Spleen (tissue), 11 donors: Measurements from ENCODE around the gene IL19. TPM values are rescaled to one million over a fixed set of nuclear protein-coding genes. Genes with fewer than 3 reads are reported as not detected.
A peak's percentile ranks its signal among the peaks of the same experiment; 100 is the strongest.

Experiments used
- DNase-seq: peaks from one replicate; pipeline ENCODE4 v3.0.0-alpha.2; 2020
- H3K27ac ChIP-seq, 8 donors: fragments of 200-600 bp; sonication (generic) in 7 of 8; 1 replicate in 4 of 8; 2 replicates in 4 of 8; pipeline versions ENCODE4 v1.5.0 to v1.8.0; 2016 to 2021; ENCODE audit warnings: inconsistent platforms in 4 of 8, mild to moderate bottlenecking in 4 of 8, moderate library complexity in 1 of 8
- H3K27me3 ChIP-seq, 7 donors: fragments of 200-600 bp; sonication (generic) in 6 of 7; replicated peaks in 1 of 7; 1 replicate in 4 of 7; 2 replicates in 3 of 7; pipeline versions ENCODE4 v1.5.0 to v1.8.0; 2016 to 2021; ENCODE audit warnings: inconsistent platforms in 3 of 7, mild to moderate bottlenecking in 1 of 7
- H3K36me3 ChIP-seq, 6 donors: fragments of 200-600 bp; sonication (generic) in 5 of 6; 1 replicate in 4 of 6; 2 replicates in 2 of 6; pipeline versions ENCODE4 v1.5.0 to v1.8.0; 2016 to 2021; ENCODE audit warnings: inconsistent platforms in 2 of 6
- H3K4me1 ChIP-seq, 6 donors: fragments of 200-600 bp; sonication (generic) in 5 of 6; 1 replicate in 3 of 6; 2 replicates in 3 of 6; pipeline versions ENCODE4 v1.5.0 to v1.8.0; 2016 to 2021; ENCODE audit warnings: inconsistent platforms in 3 of 6
- H3K4me3 ChIP-seq, 8 donors: fragments of 200-600 bp; sonication (generic) in 7 of 8; 1 replicate in 4 of 8; 2 replicates in 4 of 8; pipeline versions ENCODE4 v1.5.0 to v1.8.0; 2016 to 2021; ENCODE audit warnings: inconsistent platforms in 4 of 8, mild to moderate bottlenecking in 4 of 8, moderate library complexity in 2 of 8
- H3K9me3 ChIP-seq, 8 donors: fragments of 200-600 bp; sonication (generic) in 7 of 8; 1 replicate in 4 of 8; 2 replicates in 4 of 8; pipeline versions ENCODE4 v1.5.0 to v1.8.0; 2016 to 2021; ENCODE audit warnings: inconsistent platforms in 4 of 8
- CTCF ChIP-seq, 11 experiments: fragments of 200-600 bp in 7 of 11; fragments of 450-650 bp in 4 of 11; sonication (generic) in 4 of 11; IDR thresholded peaks in 8 of 11; conservative IDR thresholded peaks in 3 of 11; 1 replicate in 7 of 11; 2 replicates in 4 of 11; pipeline versions ENCODE4 v1.4.0 to v1.8.0; 2016 to 2021; ENCODE audit warnings: antibody characterized with exemption in 11 of 11, inconsistent platforms in 4 of 11, mild to moderate bottlenecking in 1 of 11
- POLR2A ChIP-seq, 3 donors: fragments of 450-650 bp; IDR thresholded peaks; one replicate each; pipeline ENCODE4 v1.5.1; 2017; ENCODE audit warnings: antibody characterized with exemption in 3 of 3, mild to moderate bottlenecking in 1 of 3
- POLR2AphosphoS5 ChIP-seq, 3 donors: sonication (generic); formaldehyde crosslinking; IDR thresholded peaks; one replicate each; pipeline ENCODE4 v1.5.1; 2017; ENCODE audit warnings: antibody characterized with exemption in 3 of 3
- WGBS, 5 donors: extraction: QIAGEN DNeasy Blood & Tissue Kit in 3 of 5; methylation state at CpG; one replicate each; pipeline versions ENCODE4 v1.1.5 to v1.1.7; 2013 to 2018; 5-methylcytosine and 5-hydroxymethylcytosine counted together
- intact Hi-C: fragments of 100-400 bp; cut with DNase I; formaldehyde crosslinking; loops from one replicate; pipeline ENCODE4 v1.15.0; 2023; ENCODE audit warnings: low total_unique reads
- polyA plus RNA-seq, 3 donors: library from polyadenylated mRNA; stranded (reverse); fragments of 200-250 nt; gene quantifications; one replicate each; pipeline ENCODE4 v1.2.1, GENCODE V29; 2013
- total RNA-seq, 7 donors: library from RNA; depleted of rRNA in 3 of 7; stranded (reverse); fragments of >200 nt in 3 of 7; fragmentation: NEBNext Ultra II Directional in 4 of 7; extraction: Animal tissue kit (Norgen Biotek cat#: 25700) in 4 of 7; gene quantifications; one replicate each; pipeline versions ENCODE4 v1.1.0 to v1.2.1, GENCODE V29; 2016 to 2021
- donor health status: healthy with polysubstance abuse.
- donor health status: DM: no; HTN: no; CAD: no; lungs with moderate emphysema.
- donor health status: DM: no; HTN: no; CAD: no.
- donor health status: Bipolar disorder and iron deficiency.
- donor health status: healthy.
- donor health status: DM: no; HTN: no; CAD: no.
- donor health status: DM: yes; HTN: yes; CAD: no.

The IL19 gene
- total and polyA plus RNA-seq, 10 donors = 0.09 to 2.2 (median 0.12) TPM; not detected in 7

- H3K9me3 ChIP-seq = no peaks in the 10 kb centered on the region
- 87 to 96% (median 93%) methylated on average over 1 of the region's 1 CpG for WGBS, 5 donors
- TF ChIP-seq POLR2AphosphoS5 (IDR thresholded peaks at IDR 0.05) (no peak), CTCF (IDR thresholded peaks at IDR 0.05 in 8 of 11, conservative IDR thresholded peaks at IDR 0.05 in 3 of 11) (no peak), POLR2A (IDR thresholded peaks at IDR 0.05) (no peak)
- H3K4me3 ChIP-seq = no peak overlapping the region
- intact Hi-C loops = no loop called here
- no peaks in the 10 kb centered on the region for H3K36me3 ChIP-seq
- H3K4me1 ChIP-seq = peaks cover 0 to 18% (median 8%) of the 10 kb centered on the region in 6 donors
- no peaks in the 10 kb centered on the region for H3K27me3 ChIP-seq
- DNase-seq = no peak
- H3K27ac ChIP-seq = no peak overlapping the region
Measured at GRCh38 chr1:206886831-206887230, 116.3 kb downstream of the IL19 start.

GRCh38 chr1:206887701-206888100, 117.1 kb downstream of the IL19 start:
- intact Hi-C loops = no loop called here
- WGBS, 5 donors = 69 to 91% (median 87%) methylated on average over 4 of the region's 4 CpGs

GRCh38 chr1:206890125-206891060, 119.8 kb downstream of the IL19 start:
- peak in 2 of 3 donors; percentile 51 to 80 for TF ChIP-seq POLR2AphosphoS5 (IDR thresholded peaks at IDR 0.05)
- TF ChIP-seq CTCF (IDR thresholded peaks at IDR 0.05 in 8 of 11, conservative IDR thresholded peaks at IDR 0.05 in 3 of 11) = no peak
- Histone ChIP-seq H3K36me3 (no peaks in the 10 kb centered on the region), H3K27me3 (no peaks in the 10 kb centered on the region), H3K9me3 (no peaks in the 10 kb centered on the region), H3K27ac (peak overlapping the region in 7 of 8 donors; percentile 42 to 73 (median 66)), H3K4me1 (peaks cover 0 to 25% (median 8%) of the 10 kb centered on the region in 6 donors), H3K4me3 (no peak overlapping the region)
- intact Hi-C loops = no loop called here
- no peak for DNase-seq
- 39 to 64% (median 50%) methylated on average over 15 of the region's 15 CpGs for WGBS, 5 donors

More at GRCh38 chr1:206887701-206888100, 117.1 kb downstream of the IL19 start:
- H3K9me3 ChIP-seq = no peaks in the 10 kb centered on the region
- H3K4me1 ChIP-seq = peaks cover 0 to 18% (median 8%) of the 10 kb centered on the region in 6 donors
- no peak overlapping the region for H3K4me3 ChIP-seq
- no peaks in the 10 kb centered on the region for H3K27me3 ChIP-seq
- TF ChIP-seq POLR2AphosphoS5 (IDR thresholded peaks at IDR 0.05) = no peak
- TF ChIP-seq POLR2A (IDR thresholded peaks at IDR 0.05) = no peak
- no peak for TF ChIP-seq CTCF (IDR thresholded peaks at IDR 0.05 in 8 of 11, conservative IDR thresholded peaks at IDR 0.05 in 3 of 11)
- DNase-seq = no peak
- no peak overlapping the region for H3K27ac ChIP-seq
- H3K36me3 ChIP-seq = no peaks in the 10 kb centered on the region

- H3K27ac ChIP-seq = peak overlapping the region in 5 of 8 donors; percentile 42 to 73 (median 66)
- no peaks in the 10 kb centered on the region for H3K36me3 ChIP-seq
- no peaks in the 10 kb centered on the region for H3K27me3 ChIP-seq
- H3K9me3 ChIP-seq = no peaks in the 10 kb centered on the region
- 54 to 100% (median 86%) methylated on average over 1 of the region's 1 CpG for WGBS, 5 donors
- peaks cover 0 to 25% (median 8%) of the 10 kb centered on the region in 6 donors for H3K4me1 ChIP-seq
- TF ChIP-seq POLR2AphosphoS5 (IDR thresholded peaks at IDR 0.05) (no peak), POLR2A (IDR thresholded peaks at IDR 0.05) (no peak), CTCF (IDR thresholded peaks at IDR 0.05 in 8 of 11, conservative IDR thresholded peaks at IDR 0.05 in 3 of 11) (no peak)
- intact Hi-C loops = no loop called here
- H3K4me3 ChIP-seq = no peak overlapping the region
- no peak for DNase-seq
Measured at GRCh38 chr1:206891412-206891811, 120.8 kb downstream of the IL19 start.
